Activated CD4-positive, alpha-beta memory T cell treated with anti-CD3 and anti-CD28 coated beads for 36 hours (primary cell): ENCODE data around the gene LRRN4. TPM values are rescaled to one million over a fixed set of nuclear protein-coding genes. Genes with fewer than 3 reads are reported as not detected.

Source experiments
- CTCF ChIA-PET: fragments of 350-600 bp; sonication (Branson Sonifier 250); formaldehyde crosslinking; loops from one replicate; lab custom pipeline; 2021; ENCODE audit warnings: antibody characterized with exemption, inconsistent platforms; lab: Charles Lee
- POLR2A ChIA-PET: fragments of 350-600 bp; sonication (Branson Sonifier 250); formaldehyde crosslinking; loops from one replicate; lab custom pipeline; 2021; ENCODE audit warnings: antibody characterized with exemption; lab: Charles Lee
- DNase-seq: peaks from one replicate; pipeline ENCODE4 v3.0.0-alpha.2; 2020
- H3K27ac Mint-ChIP-seq: one replicate; pipeline ENCODE4 v1.8.0; 2021; ENCODE audit warnings: mixed read lengths
- H3K27me3 Mint-ChIP-seq: one replicate; pipeline ENCODE4 v1.8.0; 2021; ENCODE audit warnings: mixed read lengths
- H3K36me3 Mint-ChIP-seq: one replicate; pipeline ENCODE4 v1.8.0; 2021; ENCODE audit warnings: mixed read lengths
- H3K4me1 Mint-ChIP-seq: one replicate; pipeline ENCODE4 v1.8.0; 2021; ENCODE audit warnings: low read depth, mixed read lengths
- H3K4me3 Mint-ChIP-seq: one replicate; pipeline ENCODE4 v1.8.0; 2021; ENCODE audit warnings: mild to moderate bottlenecking, mixed read lengths
- H3K9me3 Mint-ChIP-seq: one replicate; pipeline ENCODE4 v1.8.0; 2021; ENCODE audit warnings: mixed read lengths
- intact Hi-C: fragments of 100-400 bp; cut with micrococcal nuclease; formaldehyde crosslinking; loops from one replicate; pipeline ENCODE4 v1.15.1; 2023
- total RNA-seq, 2 experiments: library from RNA; stranded (reverse); gene quantifications; one replicate each; pipeline ENCODE4 v1.2.3, GENCODE V29; 2021

Gene LRRN4
- total RNA-seq, 2 experiments from 2014 or later, result not detected

DNA sequence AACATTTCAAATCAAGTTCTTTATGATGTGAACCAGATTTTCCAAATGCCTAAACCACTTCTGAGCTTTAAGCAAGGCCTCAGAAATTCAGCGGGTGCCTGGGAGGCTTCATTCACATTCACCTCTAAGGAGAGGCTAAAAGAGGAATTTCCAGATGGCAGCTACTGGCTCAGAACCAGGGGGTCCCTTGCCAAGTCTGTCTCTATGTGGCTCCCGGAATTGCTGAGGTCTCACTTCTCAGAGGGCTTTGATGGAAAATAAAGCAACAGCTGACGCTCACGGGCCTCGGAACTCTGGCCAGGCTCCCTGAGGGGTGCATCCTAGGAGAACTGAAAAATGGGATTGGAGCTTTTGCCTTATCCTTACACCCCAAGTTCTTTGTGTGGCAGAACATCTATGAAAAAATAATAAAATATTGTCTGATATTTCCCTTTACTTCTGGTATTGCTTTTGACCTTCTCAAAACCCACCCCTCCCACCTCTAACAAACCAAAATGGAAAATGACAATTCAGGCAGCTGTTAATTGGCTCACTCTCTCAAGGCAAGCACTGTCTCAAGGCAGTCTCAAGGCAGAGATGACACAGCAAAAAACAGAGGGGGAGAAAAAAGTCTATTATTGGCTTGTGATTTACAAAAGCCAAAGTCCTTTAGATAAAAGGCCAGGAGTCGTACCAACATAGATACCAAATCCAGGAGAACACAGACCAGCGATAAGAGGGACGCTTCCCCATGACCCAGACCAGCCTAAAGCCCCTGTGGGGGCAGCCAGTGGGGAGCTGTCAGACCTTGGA is 21.8 kb upstream of the LRRN4 start:
- H3K27me3 Mint-ChIP-seq, result no peaks in the 10 kb centered on the region
- H3K4me1 Mint-ChIP-seq, result no peaks in the 10 kb centered on the region
- H3K36me3 Mint-ChIP-seq, result no peaks in the 10 kb centered on the region
- H3K4me3 Mint-ChIP-seq, result no peak overlapping the region
- POLR2A ChIA-PET, result no interaction called here
- intact Hi-C loops, result no loop called here
- CTCF ChIA-PET, result interaction anchor here (0.6 to 3.0 kb wide), 2 partner anchors 87 to 546 kb away, joined by 3 to 21 read pairs; no protein-coding TSS in a partner anchor
- DNase-seq, result no peak
- no peaks in the 10 kb centered on the region for H3K9me3 Mint-ChIP-seq
- H3K27ac Mint-ChIP-seq, result no peak overlapping the region

DNA sequence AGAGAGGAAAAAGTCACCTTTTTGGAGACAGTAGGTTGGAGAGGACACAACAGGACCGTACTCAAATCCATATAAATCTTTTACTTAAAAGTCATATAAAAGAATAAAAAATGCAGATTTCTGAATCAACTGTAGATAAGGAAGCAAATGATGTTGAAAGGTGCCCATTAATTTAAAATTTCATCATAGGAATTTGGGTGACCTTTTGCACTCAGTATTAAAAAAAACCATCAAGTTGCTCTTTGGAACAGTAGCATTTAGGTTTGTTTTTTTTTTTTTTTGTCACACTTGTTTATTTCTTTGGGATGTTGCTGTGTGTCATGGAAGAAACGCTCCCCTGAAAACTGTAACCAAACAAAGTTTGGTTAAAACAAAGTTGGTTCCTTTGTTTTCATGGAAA is 20.9 kb upstream of the LRRN4 start:
- H3K27me3 Mint-ChIP-seq, result no peaks in the 10 kb centered on the region
- no peaks in the 10 kb centered on the region for H3K36me3 Mint-ChIP-seq
- H3K4me3 Mint-ChIP-seq, result no peak overlapping the region
- no peak overlapping the region for H3K27ac Mint-ChIP-seq
- H3K9me3 Mint-ChIP-seq, result no peaks in the 10 kb centered on the region
- H3K4me1 Mint-ChIP-seq, result no peaks in the 10 kb centered on the region
- ChIA-PET POLR2A (no interaction called here), CTCF (interaction anchor here (3.0 kb wide), 1 partner anchor 545 kb away, joined by 21 read pairs; no protein-coding TSS in a partner anchor)
- DNase-seq, result no peak
- intact Hi-C loops, result no loop called here

DNA sequence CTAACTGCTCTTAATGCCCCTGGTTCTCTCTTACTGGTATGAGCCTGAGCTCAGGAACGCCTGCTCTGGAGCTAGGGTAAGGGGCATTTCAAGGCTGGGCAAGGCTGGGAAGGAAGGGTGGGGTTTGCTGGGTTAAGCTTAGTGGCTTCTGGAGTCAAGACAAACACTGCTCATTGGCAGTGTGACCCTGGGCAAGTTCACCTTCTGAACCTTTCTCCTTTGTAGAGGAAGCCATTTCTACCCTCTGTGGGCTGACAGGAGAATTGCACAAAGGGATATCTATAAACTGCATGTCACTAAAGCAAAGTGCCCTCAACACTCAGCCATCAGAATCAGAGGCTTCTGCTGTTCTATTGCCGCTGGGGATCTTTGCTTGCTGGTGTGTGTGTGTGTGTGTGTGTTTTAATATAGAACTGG is 20.3 kb upstream of the LRRN4 start:
- no peaks in the 10 kb centered on the region for H3K27me3 Mint-ChIP-seq
- no peaks in the 10 kb centered on the region for H3K4me1 Mint-ChIP-seq
- intact Hi-C loops, result no loop called here
- H3K9me3 Mint-ChIP-seq, result no peaks in the 10 kb centered on the region
- no peak overlapping the region for H3K27ac Mint-ChIP-seq
- POLR2A ChIA-PET, result no interaction called here
- H3K4me3 Mint-ChIP-seq, result no peak overlapping the region
- DNase-seq, result no peak
- H3K36me3 Mint-ChIP-seq, result no peaks in the 10 kb centered on the region
- CTCF ChIA-PET, result interaction anchor here (1.0 to 3.0 kb wide), 5 partner anchors 12 to 545 kb away, joined by 3 to 21 read pairs (median 5); no protein-coding TSS in a partner anchor

DNA sequence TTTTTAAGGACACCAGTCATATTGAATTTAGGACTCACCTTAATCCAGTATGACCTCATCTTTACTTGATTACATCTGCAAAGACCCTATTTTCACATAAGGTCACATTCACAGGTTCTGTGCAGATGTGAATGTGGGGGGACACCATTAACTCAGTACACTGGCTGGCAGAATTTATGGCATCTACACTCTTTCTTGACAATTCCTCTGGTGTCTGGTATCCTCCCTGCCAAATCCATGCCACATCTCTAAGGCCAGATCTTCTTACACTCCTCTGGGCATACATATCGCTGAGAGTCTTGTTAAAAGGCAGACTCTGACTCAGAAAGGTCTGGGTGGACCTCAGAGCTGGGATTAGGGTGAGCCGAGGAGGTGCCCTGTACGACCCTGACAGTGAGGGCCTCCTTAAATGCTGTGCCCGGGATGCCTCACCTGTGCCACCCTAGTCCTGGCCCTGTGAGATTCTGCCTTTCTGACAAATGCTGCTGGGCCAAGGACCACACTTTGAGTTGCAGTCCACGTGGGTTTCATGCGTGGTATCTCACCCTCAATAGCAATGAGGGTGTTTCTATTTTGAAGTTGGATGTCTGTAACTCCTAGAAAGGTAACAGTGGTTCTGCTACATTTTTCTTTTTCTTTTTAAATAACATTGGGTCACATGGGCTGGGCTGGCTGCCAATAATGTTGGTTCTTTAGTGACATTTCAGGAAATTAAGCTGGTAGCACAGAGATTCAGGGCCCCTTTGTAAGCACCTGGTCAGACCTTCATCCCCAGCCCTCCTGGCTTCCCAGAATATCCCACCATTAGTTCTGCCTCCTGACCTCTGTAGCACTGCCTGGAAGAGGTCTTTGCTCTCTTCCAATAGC is 17.2 kb upstream of the LRRN4 start:
- H3K27me3 Mint-ChIP-seq, result no peaks in the 10 kb centered on the region
- ChIA-PET CTCF (interaction anchor here (1.5 kb wide), 1 partner anchor 542 kb away, joined by 6 read pairs; no protein-coding TSS in a partner anchor), POLR2A (no interaction called here)
- no peak overlapping the region for H3K4me3 Mint-ChIP-seq
- intact Hi-C loops, result no loop called here
- no peaks in the 10 kb centered on the region for H3K9me3 Mint-ChIP-seq
- no peak for DNase-seq
- no peaks in the 10 kb centered on the region for H3K4me1 Mint-ChIP-seq
- no peak overlapping the region for H3K27ac Mint-ChIP-seq
- H3K36me3 Mint-ChIP-seq, result no peaks in the 10 kb centered on the region

DNA sequence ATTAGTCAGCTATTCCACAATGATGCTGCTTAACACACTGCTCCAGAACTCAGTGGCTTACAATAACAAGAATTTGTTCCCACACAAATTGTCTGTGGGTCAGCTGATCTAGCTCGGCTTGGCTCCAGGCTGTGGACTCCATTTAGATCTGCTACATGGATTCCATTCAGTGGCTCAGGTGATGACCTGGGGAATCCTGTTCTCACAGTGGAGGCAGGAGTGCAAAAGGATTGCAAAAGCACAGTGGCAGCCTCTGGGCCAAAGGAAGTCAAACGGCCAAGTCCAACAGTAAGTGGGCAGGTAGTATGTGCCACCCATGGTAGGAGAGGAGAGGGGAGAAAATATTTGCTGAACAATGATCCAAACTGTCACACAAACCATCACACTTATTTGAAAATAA is 15.8 kb upstream of the LRRN4 start:
- intact Hi-C loops, result no loop called here
- ChIA-PET POLR2A (no interaction called here), CTCF (no interaction called here)
- Mint-ChIP-seq H3K36me3 (no peaks in the 10 kb centered on the region), H3K9me3 (no peaks in the 10 kb centered on the region), H3K27ac (no peak overlapping the region), H3K27me3 (no peaks in the 10 kb centered on the region), H3K4me1 (no peaks in the 10 kb centered on the region), H3K4me3 (no peak overlapping the region)
- DNase-seq, result no peak

DNA sequence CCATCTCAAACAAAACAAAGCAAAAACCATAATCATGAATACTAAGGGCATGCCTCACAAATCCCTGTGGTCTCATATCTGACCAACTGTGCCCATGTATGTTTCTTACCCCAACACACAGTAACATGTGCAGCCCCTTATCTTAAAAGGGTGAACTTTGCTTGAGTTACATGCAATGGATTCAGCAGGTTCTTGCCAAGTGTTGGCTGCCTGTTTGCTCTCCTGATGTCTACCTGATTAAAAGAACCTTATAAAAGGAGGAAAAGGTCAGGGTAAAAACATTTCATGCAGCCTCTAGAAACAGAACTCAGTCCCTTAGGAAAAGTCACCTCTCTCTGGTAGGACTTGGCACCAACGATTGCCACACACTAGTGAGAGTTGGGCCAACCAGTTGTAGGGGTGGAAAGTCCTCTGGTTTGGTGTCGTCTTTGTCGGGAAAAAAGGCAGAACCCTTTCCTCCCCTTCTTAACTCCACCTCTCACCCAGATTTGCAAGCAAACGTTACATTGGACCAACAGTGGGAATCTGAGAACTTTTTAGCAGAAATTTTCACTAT is 14.0 kb upstream of the LRRN4 start:
- Mint-ChIP-seq H3K27me3 (no peaks in the 10 kb centered on the region), H3K4me1 (no peaks in the 10 kb centered on the region), H3K4me3 (no peak overlapping the region), H3K9me3 (no peaks in the 10 kb centered on the region), H3K27ac (no peak overlapping the region), H3K36me3 (no peaks in the 10 kb centered on the region)
- ChIA-PET POLR2A (no interaction called here), CTCF (no interaction called here)
- intact Hi-C loops, result no loop called here
- DNase-seq, result no peak

DNA sequence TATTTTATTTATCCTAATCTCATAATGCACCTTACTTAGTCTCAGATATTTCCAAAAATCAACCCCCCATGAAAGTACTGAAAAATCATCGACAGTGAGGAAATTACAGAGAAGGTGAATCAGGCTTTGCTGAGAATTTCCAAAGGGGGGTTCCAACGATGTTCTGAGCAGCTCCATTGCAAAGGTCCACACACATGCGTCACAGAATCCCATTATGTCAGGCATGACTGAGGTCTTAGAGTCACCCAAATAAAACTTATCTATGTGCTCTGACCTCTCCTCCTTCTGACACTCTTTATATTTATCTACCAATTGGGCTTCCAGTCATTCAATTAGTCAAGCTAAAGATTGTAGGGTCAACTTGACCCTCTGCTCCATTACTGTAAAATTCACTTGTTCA is 12.7 kb upstream of the LRRN4 start:
- Mint-ChIP-seq H3K9me3 (no peaks in the 10 kb centered on the region), H3K4me3 (no peak overlapping the region), H3K4me1 (no peaks in the 10 kb centered on the region), H3K36me3 (no peaks in the 10 kb centered on the region), H3K27ac (no peak overlapping the region), H3K27me3 (no peaks in the 10 kb centered on the region)
- ChIA-PET POLR2A (no interaction called here), CTCF (no interaction called here)
- intact Hi-C loops, result no loop called here
- no peak for DNase-seq

DNA sequence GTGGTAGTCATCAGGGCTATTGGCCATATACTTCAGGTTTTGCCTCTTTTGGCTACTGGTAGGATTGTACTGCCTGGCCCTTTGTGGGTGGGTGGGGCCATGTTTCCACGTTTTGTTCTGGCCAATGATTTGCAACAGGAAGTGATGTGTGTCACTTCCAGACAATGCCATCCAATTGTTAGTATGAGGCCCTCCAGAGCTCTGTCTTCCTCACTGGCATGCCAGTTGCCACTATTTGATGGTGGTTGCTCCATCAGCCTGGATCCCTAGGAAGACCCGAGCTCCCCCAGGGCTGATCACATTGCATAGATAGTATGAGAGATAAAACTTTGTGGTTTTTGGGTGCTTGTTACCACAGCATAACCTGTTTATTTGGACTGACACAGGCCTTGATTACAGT is 7.7 kb upstream of the LRRN4 start:
- H3K9me3 Mint-ChIP-seq, result no peaks in the 10 kb centered on the region
- no peak for DNase-seq
- no peaks in the 10 kb centered on the region for H3K27me3 Mint-ChIP-seq
- CTCF ChIA-PET, result interaction anchor here (1.5 kb wide), 1 partner anchor 12 kb away, joined by 5 read pairs; no protein-coding TSS in a partner anchor
- intact Hi-C loops, result no loop called here
- no peaks in the 10 kb centered on the region for H3K36me3 Mint-ChIP-seq
- H3K4me1 Mint-ChIP-seq, result no peaks in the 10 kb centered on the region
- no peak overlapping the region for H3K4me3 Mint-ChIP-seq
- no peak overlapping the region for H3K27ac Mint-ChIP-seq
- POLR2A ChIA-PET, result no interaction called here

DNA sequence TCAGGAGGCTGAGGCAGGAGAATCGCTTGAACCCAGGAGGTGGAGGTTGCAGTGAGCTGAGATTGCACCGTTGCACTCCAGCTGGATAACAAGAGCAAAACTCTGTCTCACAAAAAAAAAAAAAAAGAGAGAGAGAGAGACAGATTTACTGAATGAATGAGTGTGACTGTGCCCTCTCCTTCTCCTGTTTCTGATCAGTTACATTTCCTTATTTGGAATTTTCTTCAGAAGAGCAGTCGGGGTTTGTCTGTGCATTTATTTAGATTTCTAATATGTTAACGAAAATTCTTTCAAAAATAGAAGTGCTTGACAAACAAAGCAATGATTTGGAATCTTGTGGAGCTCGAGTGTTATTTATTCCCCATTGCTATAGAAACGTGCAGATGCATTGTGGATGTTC is 6.4 kb upstream of the LRRN4 start:
- Mint-ChIP-seq H3K9me3 (no peaks in the 10 kb centered on the region), H3K4me3 (no peak overlapping the region), H3K4me1 (no peaks in the 10 kb centered on the region), H3K36me3 (no peaks in the 10 kb centered on the region), H3K27ac (no peak overlapping the region), H3K27me3 (no peaks in the 10 kb centered on the region)
- ChIA-PET POLR2A (no interaction called here), CTCF (no interaction called here)
- DNase-seq, result no peak
- intact Hi-C loops, result no loop called here

DNA sequence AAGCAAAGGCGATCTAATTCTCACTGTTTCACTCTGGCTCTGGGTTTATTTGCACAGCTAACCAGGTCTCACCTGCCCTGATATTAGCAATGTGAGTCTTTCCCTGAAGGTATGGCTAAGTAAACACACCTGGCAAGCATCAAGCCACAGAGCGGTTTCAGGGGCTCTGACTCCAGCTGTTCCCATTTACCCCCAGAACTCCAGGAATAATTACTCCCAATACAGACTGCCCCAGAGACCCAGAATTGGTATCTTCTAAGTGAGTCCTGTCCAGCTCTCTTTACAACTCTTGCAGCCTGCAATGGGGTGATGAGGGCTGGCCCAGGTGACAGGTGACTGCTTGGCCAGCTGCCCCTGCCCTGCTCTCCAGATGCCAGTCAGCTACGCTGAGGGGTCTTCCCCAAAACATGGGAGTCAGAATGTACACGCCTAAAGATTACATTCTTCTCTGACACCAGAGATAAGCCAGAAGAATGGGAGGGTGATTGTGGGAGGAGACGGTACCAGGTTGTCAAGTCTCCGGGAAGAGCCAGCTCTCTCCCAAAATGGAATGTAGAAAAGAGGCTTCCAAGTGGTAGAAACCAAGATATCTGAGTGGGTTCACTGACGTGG is 4.9 kb upstream of the LRRN4 start:
- no peak overlapping the region for H3K4me3 Mint-ChIP-seq
- no peaks in the 10 kb centered on the region for H3K9me3 Mint-ChIP-seq
- peaks cover 3% of the 10 kb centered on the region for H3K27me3 Mint-ChIP-seq
- intact Hi-C loops, result no loop called here
- H3K36me3 Mint-ChIP-seq, result no peaks in the 10 kb centered on the region
- ChIA-PET POLR2A (no interaction called here), CTCF (no interaction called here)
- no peak overlapping the region for H3K27ac Mint-ChIP-seq
- no peaks in the 10 kb centered on the region for H3K4me1 Mint-ChIP-seq
- no peak for DNase-seq

DNA sequence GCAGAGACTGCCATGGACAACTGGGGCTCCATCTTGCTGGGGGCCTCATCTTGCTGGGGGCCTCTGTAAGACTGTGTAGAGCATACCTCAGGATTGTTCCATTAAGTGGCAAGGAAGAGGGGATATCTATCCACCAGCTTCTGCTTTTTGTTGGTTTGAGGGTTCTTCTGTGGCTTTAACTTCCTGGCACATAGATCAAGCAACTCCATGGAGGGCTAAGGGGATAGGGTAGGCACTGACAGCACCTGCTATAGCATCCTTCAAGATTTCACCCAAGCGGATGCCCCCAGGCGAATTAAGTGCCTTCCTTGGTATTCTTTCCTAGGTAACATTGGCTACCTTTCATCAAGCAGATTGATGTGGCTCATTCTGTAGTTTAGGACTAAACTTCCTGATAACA is 3.8 kb upstream of the LRRN4 start:
- Mint-ChIP-seq H3K36me3 (no peaks in the 10 kb centered on the region), H3K9me3 (no peaks in the 10 kb centered on the region), H3K4me3 (no peak overlapping the region), H3K27me3 (peaks cover 10% of the 10 kb centered on the region), H3K4me1 (peaks cover 5% of the 10 kb centered on the region), H3K27ac (no peak overlapping the region)
- CTCF ChIA-PET, result no interaction called here
- intact Hi-C loops, result no loop called here
- POLR2A ChIA-PET, result no interaction called here
- DNase-seq, result no peak

DNA sequence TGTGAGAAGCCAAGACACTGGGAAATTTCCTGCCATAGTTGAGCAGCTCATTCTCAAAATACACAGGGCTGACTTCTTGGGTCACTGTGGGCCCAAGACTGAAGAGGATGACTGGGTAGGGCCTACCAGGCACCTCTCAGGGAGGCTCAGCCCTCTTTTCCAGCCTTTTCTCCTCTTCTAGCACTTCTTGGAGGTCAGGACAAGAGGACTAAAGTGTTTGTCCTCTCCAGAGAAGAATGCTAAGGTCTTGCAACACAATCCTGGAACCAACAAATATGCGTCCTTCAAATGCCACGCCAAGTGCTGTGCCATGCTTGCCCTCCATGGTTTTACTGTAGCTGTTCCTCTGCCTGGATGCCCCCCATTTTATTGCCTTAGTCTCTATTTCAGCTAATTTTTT is 3.3 kb upstream of the LRRN4 start:
- ChIA-PET POLR2A (no interaction called here), CTCF (no interaction called here)
- Mint-ChIP-seq H3K4me1 (peaks cover 5% of the 10 kb centered on the region), H3K27ac (no peak overlapping the region), H3K36me3 (no peaks in the 10 kb centered on the region), H3K4me3 (no peak overlapping the region), H3K9me3 (no peaks in the 10 kb centered on the region), H3K27me3 (peaks cover 11% of the 10 kb centered on the region)
- intact Hi-C loops, result no loop called here
- DNase-seq, result no peak
